Activated CD4-positive, alpha-beta T cell treated with anti-CD3 and anti-CD28 coated beads, Interleukin-2, amount 50 U/mL, for 48 hours (primary cell): ENCODE data around the gene C6orf136.

Experiments used
- DNase-seq, 2 experiments: peaks; one replicate each; pipeline ENCODE4 v3.0.0-alpha.2; 2020

The C6orf136 gene

DNA sequence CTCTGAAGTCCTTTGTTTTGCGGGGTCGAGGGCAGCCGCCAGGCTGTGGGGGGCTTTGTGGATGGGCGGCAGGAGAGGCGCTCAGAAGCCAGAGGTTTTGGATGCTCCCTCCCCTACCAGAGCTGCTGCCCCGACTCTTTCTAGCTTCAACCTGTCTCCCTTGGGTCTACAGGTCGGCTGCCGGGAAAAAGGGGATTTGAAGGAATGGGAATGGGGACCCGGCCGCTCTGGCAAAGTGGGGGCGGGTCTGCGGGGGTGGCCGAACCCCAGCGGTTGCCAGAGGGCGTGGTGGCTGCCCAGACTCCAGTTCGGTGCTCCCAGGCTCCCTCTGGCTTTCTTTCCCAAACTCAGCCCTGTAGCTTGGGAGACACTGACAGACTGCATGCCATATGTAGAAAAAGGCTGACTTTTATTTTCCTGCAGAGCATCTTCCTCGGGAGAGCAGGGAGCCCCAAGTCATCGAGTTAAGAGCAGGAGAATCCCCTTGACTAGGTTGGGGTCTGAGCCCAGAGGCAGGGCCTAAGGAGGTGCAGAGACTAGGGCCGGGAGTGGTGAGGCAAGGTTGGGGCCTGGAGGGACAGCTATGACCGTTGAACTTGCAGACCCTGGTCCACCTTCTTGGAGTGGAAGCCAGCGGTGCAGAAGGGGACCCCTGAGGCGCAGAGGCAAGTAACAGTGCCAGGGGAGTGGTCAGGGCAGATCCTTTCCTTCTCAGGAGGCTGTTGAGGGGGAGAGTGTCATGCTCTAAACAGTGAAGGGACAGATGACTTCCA, 40.9 kb downstream of the C6orf136 start:
- DNase-seq, result peak in 1 of 2 experiments; percentile 12

DNA sequence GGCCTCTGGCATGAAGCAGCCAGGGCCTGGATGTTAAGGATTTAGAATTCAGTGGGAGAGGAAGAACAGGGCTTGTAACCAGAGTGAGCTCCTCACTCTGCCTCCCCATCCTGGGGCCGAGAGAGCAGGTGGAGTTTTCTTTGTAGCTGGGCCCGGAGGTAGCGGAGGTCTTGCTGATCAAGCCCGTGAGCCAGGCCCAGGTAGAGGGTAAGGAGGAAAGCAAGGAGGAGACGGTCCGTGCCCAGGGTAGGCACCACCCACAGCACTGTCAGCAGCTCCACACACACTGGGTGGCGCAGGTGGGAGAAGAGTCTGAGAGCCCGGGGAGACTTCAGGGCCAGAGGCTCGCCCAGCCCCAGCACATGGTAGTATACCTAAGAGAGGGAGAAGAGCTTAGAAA, 41.6 kb downstream of the C6orf136 start:
- peak in 1 of 2 experiments; percentile 21 for DNase-seq

DNA sequence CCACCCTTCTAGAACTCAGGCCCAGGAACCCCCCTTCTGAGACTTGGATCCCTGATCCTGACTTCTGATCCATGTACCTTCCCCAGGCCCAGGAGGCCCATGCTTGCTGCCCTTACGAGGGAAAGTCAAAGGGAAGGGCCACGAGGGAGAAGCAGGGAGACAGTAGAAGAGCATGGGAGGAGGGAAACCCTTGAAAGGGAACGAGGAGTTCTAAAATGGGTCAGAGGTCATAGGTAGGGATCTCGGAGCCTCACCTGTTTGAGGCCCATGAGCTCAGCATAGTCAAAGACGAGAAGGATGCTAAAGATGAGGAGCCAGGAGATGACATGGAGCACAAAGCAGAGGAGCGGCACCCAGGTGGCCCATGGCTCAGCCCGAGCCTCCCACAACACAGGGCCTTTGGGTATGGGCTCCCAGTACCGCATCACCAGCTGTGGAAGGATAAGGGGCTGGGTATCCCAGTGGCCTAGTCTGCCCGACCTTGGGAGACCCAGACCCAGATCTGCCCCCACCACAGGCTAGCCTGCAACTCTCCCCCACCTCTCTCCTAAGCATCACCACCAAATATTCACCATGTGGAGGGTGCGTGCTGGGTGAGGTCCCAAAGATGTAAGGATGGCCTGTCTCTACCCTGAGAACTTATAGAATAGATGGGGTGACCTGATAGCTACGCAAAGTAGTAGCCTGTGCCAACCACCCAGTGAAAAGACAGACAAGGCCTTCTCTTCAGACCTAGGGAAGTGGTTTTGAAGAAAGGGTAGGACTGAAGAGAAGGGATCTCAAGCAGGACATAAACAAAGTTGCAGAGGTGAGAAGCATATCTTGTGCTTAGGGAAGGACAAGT, 42.3 kb downstream of the C6orf136 start:
- no peak for DNase-seq

DNA sequence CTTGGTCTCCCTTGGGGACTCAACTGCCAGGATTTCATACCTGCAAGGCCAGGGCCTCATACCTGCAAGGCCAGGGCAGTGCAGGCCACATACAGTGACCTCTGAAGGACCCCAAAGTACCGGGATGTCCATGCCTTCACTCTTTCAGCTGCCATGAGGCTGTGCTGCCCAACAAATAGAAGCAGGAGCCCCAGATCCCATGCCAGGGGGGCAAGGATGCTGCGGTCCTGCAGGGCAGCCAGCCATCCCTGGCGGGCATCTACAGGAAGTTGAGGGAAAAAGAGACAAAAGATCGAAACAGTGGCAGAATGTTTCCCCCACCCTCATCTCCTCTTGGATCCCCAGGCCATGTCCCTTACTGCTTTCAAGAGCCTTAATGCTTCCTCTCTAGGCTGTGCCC, 43.1 kb downstream of the C6orf136 start:
- DNase-seq, result no peak

DNA sequence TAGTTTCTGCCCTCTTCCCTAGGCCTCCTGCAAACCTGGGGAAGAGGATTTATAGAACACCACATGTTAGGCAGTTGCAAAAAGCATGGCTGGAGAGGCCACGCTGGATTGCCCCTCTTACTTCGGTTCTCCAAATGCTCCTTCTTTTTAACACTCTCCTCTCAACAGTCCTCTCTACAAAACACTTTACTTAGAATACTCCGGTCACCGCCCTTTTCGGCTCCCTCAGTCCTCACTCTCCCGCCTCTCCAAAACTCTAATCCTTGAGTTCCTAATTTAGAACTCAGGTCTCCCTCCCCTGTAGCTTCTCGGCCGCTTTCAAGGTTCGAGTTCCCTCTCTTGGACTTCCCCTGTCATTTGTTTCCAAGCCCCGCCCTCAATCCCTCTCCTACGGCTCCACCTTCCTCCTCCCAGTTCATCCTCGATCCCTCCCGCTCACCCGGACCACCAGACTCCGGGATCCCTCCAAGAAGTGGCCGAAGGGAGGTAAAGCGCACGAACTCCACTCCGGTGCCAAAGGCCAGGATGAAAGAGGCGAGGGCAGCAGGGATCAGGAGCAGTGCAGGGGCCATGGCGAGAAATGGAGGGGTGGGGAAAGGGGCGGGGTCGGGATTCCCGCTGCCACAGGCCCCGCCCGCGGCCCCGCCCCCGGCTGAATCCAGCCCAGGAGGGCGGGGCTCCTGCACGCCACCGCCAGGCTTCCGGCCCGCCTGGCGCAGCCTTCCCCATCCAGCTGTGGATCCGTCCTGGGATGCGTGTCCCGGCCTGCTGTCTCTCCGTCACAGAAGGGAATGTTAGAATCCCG, 43.7 kb downstream of the C6orf136 start, which contains the start of gene NRM:
NRM (minus strand) TSS at position 582 of the 805 bp plus-strand sequence; CDS start at position 572, 10 bp downstream.
- peak; percentile 80 to 82 for DNase-seq

DNA sequence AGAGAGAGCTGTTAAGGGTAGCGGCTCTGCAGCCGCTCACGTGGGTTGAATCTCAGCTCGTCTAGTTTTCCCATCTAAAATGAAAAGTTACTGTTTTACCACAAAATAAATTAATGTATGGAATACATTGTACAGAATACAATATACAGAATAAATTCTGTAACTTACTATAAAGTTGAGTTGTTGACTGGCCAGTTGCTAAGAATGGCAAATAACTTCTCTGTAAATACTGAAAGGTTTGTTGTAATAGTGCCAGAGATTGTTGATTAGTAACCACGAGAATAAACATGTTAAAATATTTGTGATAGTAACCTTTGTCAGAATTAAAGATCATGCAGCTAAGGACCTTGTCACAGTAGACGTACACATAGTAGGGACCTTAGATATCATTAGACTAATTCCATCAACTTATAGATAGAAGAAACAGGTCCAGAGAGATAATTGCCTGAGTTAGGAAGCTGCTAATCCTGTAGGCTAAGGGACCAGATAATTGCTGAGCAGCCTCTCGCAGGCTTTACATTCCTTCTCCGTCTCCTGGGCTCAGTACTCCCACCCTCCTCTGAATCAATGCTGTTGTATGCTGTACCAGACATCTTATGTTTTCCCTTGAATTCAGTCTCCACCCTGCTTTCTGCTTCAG, 44.4 kb downstream of the C6orf136 start:
- no peak for DNase-seq

DNA sequence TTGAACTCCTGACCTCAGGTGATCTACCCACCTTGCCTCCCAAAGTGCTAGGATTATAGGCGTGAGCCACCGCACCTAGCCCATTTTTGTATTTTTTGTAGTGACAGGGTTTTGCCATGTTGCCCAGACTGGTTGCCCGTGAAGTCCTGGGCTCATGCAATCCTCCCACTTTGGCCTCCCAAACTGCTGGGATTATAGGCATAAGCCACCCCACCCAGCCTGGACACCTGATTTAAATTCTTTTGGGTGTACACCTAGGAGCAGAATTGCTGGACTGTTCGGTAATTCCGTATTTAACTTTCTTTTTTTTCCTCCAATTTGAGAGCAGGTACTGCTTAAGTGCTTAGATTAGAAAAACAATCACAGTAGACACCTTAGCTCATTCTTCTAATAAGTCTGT, 49.5 kb downstream of the C6orf136 start:
- no peak for DNase-seq

DNA sequence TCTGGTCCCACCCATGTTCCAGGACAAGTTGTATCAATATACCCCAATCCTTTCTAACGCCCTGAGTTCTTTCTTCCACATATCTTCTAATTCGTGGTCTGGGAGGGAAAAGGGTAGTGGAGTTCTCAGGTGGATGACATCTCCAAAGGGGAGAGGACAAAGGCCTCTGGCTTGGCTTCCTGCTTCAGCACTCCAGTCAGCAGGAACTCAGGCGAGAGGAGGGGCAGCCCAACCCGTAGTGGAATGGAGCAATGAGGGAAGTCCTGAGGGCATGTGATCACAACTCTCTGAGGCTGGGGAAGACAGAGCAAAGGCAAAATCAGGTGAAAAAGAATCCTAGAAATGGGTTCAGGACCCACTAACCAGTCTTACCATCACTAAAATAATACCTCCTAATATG, 53.4 kb downstream of the C6orf136 start:
- DNase-seq, result no peak
